ENCODE measurements around the gene STON1. TPM values are rescaled to one million over a fixed set of nuclear protein-coding genes. Genes with fewer than 3 reads are reported as not detected.
A peak's percentile ranks its signal among the peaks of the same experiment; 100 is the strongest.

Gene STON1
- total RNA-seq, 1 experiment from 2014 or later = 5.5 TPM

DNA sequence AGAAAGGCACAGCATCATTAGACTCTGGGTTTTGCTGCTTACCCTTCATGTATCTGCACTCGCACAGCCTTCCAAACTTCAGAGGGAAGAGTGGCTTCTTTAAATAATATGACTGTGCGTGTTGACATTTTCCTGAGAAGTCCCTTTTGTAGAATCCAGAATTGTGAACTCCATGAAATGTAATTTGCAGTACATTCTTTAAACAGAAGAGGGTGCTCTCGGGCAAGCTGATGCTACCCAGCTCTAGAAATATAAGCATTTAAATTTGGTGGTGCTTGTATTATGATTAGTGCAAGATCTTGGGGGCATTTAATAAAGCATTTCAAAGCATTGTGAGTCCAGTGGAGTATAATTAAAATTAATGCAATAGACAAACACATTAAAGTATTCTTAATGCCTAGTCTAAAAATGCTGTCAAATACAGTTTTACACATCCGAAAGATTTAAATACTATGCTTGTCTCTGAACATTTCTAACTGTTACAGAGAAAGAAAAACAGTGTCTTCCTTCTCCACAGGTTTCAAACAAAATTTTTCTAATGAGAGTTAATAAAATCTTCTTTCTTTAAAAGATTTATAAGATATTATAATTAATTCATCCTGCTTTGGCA lies 70.4 kb downstream of the STON1 start:
- no peak overlapping the region for H3K4ac ChIP-seq (ENCODE audit: low read depth, low read length)
- no peaks in the 10 kb centered on the region for H3K79me1 ChIP-seq (ENCODE audit: insufficient read depth, low read depth, low read length, poor library complexity, severe bottlenecking)
- H3K9me3 Mint-ChIP-seq = no peaks in the 10 kb centered on the region
- no peak overlapping the region for H3K23ac ChIP-seq (ENCODE audit: insufficient read length, low read depth, low read length)
- H3K4me1 Mint-ChIP-seq = no peaks in the 10 kb centered on the region
- no peak overlapping the region for H3K4me2 ChIP-seq (ENCODE audit: insufficient read depth, insufficient read length, low read length)
- H2AK5ac ChIP-seq (ENCODE audit: insufficient read length, low read length) = no peak overlapping the region
- H3K18ac ChIP-seq (ENCODE audit: insufficient read length, low read depth, low read length) = no peak overlapping the region
- H4K5ac ChIP-seq (ENCODE audit: insufficient read length, low read depth, low read length) = no peak overlapping the region
- no CpG with 5 or more reads among the region's 4 CpGs for WGBS (ENCODE audit: extremely low coverage, insufficient read length, low lambda C conversion rate)
- no peaks in the 10 kb centered on the region for H3K9me3 ChIP-seq (ENCODE audit: control insufficient read depth, low read depth, low read length)
- no peak overlapping the region for H2BK5ac ChIP-seq (ENCODE audit: insufficient read length, low read length)
- H3K27ac ChIP-seq (ENCODE audit: insufficient read length, low read depth, low read length) = no peak overlapping the region
- no peak overlapping the region for H2AFZ ChIP-seq (ENCODE audit: low read length)
- no peak for DNase-seq
- no peaks in the 10 kb centered on the region for H4K20me1 ChIP-seq (ENCODE audit: control insufficient read depth, insufficient read depth, insufficient read length)
- no peaks in the 10 kb centered on the region for H3K27me3 Mint-ChIP-seq (ENCODE audit: low read depth)
- no peak overlapping the region for H2BK120ac ChIP-seq (ENCODE audit: low read depth, low read length, poor library complexity, severe bottlenecking)
- H3K14ac ChIP-seq (ENCODE audit: insufficient read depth, low read length) = no peak overlapping the region
- H4K91ac ChIP-seq (ENCODE audit: insufficient read length, low read depth, low read length) = no peak overlapping the region
- no peak overlapping the region for H3K27ac Mint-ChIP-seq
- no peak overlapping the region for H3K56ac ChIP-seq (ENCODE audit: insufficient read length, low read depth, low read length)
- no peak overlapping the region for H2BK12ac ChIP-seq (ENCODE audit: insufficient read length, low read depth, low read length)
- H3K79me2 ChIP-seq (ENCODE audit: insufficient read depth, low read length) = no peaks in the 10 kb centered on the region
- H3T11ph ChIP-seq (ENCODE audit: low read length) = no peak overlapping the region
- no peak overlapping the region for H3K4me3 Mint-ChIP-seq
- no peak overlapping the region for H2BK15ac ChIP-seq (ENCODE audit: low read depth, low read length)
- no peaks in the 10 kb centered on the region; a peak in 1 of 7 replicates for H3K36me3 Mint-ChIP-seq (ENCODE audit: insufficient read depth in 1 of 3, low read depth in 3 of 3)
- no peak overlapping the region for H2BK20ac ChIP-seq (ENCODE audit: low read depth, low read length, poor library complexity, severe bottlenecking)
- H4K8ac ChIP-seq (replicated peaks; ENCODE audit: insufficient read length, low read depth, low read length) = no peak overlapping the region
- H3K4me1 ChIP-seq (ENCODE audit: insufficient read depth, low read length) = no peaks in the 10 kb centered on the region
- no peak overlapping the region for H3K9ac ChIP-seq (ENCODE audit: extremely low read depth, insufficient read length, low read length)
- H3K27me3 ChIP-seq (ENCODE audit: insufficient read depth, low read length) = no peaks in the 10 kb centered on the region
- TF ChIP-seq, protein P1, sequence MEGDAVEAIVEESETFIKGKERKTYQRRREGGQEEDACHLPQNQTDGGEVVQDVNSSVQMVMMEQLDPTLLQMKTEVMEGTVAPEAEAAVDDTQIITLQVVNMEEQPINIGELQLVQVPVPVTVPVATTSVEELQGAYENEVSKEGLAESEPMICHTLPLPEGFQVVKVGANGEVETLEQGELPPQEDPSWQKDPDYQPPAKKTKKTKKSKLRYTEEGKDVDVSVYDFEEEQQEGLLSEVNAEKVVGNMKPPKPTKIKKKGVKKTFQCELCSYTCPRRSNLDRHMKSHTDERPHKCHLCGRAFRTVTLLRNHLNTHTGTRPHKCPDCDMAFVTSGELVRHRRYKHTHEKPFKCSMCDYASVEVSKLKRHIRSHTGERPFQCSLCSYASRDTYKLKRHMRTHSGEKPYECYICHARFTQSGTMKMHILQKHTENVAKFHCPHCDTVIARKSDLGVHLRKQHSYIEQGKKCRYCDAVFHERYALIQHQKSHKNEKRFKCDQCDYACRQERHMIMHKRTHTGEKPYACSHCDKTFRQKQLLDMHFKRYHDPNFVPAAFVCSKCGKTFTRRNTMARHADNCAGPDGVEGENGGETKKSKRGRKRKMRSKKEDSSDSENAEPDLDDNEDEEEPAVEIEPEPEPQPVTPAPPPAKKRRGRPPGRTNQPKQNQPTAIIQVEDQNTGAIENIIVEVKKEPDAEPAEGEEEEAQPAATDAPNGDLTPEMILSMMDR (conservative IDR thresholded peaks at IDR 0.05) = peak; percentile 83
- H3K23me2 ChIP-seq (ENCODE audit: insufficient read length, low read depth, low read length, poor library complexity, severe bottlenecking) = no peaks in the 10 kb centered on the region

Measured in H9 (cell line).